22Rv1 (cell line): ENCODE measurements around the gene IGF2R.

Experiments
- ZFX ChIP-seq: fragments of 450-650 bp; IDR thresholded peaks from 2 replicates; pipeline ENCODE4 v1.6.1; 2017; ENCODE audit warnings: antibody characterized with exemption, borderline replicate concordance
- TF ChIP-seq, protein P1 (sequence below): fragments of 450-650 bp; IDR thresholded peaks from 2 replicates; pipeline ENCODE4 v1.5.1; 2017; ENCODE audit warnings: mild to moderate bottlenecking

DNA sequence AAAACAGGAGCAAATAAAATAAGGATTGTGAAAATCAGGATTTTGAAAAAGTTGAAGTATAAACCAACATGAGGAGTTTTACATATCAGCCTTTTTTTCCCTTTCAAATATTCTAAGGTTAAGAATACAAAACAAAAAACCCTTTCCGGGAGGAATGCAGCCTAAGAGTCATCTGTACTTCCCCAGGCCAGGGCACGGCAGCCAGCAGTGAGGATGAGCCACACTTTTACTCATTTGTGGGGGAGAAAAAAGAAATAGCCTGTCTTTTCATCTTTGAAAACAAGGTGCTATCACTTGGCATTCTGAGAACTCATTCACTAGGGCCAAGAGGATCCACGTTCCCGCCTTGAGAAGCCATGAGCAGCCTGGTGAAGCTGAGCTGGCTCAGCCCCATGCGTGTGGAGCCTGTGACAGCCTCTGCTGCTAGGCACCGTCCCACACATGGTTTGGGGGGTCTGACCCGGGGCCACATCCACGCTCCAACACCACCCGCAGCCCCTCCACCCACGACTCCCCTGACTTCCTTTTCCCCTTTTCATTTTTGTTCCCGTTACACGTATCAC lies 164.0 kb downstream of the IGF2R start:
- TF ChIP-seq, protein P1, sequence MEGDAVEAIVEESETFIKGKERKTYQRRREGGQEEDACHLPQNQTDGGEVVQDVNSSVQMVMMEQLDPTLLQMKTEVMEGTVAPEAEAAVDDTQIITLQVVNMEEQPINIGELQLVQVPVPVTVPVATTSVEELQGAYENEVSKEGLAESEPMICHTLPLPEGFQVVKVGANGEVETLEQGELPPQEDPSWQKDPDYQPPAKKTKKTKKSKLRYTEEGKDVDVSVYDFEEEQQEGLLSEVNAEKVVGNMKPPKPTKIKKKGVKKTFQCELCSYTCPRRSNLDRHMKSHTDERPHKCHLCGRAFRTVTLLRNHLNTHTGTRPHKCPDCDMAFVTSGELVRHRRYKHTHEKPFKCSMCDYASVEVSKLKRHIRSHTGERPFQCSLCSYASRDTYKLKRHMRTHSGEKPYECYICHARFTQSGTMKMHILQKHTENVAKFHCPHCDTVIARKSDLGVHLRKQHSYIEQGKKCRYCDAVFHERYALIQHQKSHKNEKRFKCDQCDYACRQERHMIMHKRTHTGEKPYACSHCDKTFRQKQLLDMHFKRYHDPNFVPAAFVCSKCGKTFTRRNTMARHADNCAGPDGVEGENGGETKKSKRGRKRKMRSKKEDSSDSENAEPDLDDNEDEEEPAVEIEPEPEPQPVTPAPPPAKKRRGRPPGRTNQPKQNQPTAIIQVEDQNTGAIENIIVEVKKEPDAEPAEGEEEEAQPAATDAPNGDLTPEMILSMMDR: no peak
- TF ChIP-seq ZFX: no peak
